WERI-Rb-1 (cell line): ENCODE results near the gene TTC23L.

Experiments
- DNase-seq: peaks from one replicate; pipeline ENCODE4 v3.0.0-alpha.2; 2020
- H3K27ac ChIP-seq: fragments of 250-450 bp; sonication (Bioruptor Pico); 2 replicates; pipeline ENCODE4 v1.5.1; 2020; ENCODE audit warnings: mild to moderate bottlenecking, moderate library complexity
- H3K27me3 ChIP-seq: fragments of 250-450 bp; sonication (Bioruptor Pico); 2 replicates; pipeline ENCODE4 v1.5.1; 2021; ENCODE audit warnings: mild to moderate bottlenecking, low read depth, moderate library complexity; ENCODE audit not compliant: insufficient read depth, severe bottlenecking
- H3K36me3 ChIP-seq: fragments of 250-450 bp; sonication (Bioruptor Pico); 2 replicates; pipeline ENCODE4 v1.5.1; 2020; ENCODE audit warnings: mild to moderate bottlenecking, moderate library complexity
- H3K4me3 ChIP-seq: 2 replicates; pipeline ENCODE4 v1.5.1; 2011; ENCODE audit warnings: low read depth, mild to moderate bottlenecking, control low read depth, low read length
- H3K9me3 ChIP-seq: fragments of 250-450 bp; sonication (Bioruptor Pico); 2 replicates; pipeline ENCODE4 v1.5.1; 2021; ENCODE audit warnings: mild to moderate bottlenecking, moderate library complexity; ENCODE audit not compliant: severe bottlenecking
- TF ChIP-seq, protein P1 (sequence below): IDR thresholded peaks from 2 replicates; pipeline ENCODE4 v1.5.1; 2011; ENCODE audit warnings: low read depth, mild to moderate bottlenecking, control low read depth, inconsistent platforms, low read length

Gene TTC23L

DNA sequence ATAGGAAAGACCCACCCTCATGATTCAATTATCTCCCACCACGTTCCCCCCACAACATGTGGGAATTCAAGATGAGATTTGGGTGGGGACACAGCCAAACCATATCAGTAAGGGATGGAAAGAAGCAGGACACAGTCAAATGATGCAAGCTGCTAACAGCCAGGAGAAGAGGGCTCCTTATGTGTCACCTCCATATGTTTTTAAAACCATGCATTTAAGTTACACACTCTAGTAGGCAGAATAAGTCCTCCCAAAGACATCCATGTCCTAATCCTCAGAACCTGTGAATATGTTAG lies 4.2 kb upstream of the TTC23L start:
- Histone ChIP-seq H3K27ac (no peak overlapping the region; the same call in 1 of the 2 replicates), H3K27me3 (no peaks in the 10 kb centered on the region), H3K36me3 (no peaks in the 10 kb centered on the region), H3K9me3 (no peaks in the 10 kb centered on the region), H3K4me3 (no peak overlapping the region)
- TF ChIP-seq, protein P1, sequence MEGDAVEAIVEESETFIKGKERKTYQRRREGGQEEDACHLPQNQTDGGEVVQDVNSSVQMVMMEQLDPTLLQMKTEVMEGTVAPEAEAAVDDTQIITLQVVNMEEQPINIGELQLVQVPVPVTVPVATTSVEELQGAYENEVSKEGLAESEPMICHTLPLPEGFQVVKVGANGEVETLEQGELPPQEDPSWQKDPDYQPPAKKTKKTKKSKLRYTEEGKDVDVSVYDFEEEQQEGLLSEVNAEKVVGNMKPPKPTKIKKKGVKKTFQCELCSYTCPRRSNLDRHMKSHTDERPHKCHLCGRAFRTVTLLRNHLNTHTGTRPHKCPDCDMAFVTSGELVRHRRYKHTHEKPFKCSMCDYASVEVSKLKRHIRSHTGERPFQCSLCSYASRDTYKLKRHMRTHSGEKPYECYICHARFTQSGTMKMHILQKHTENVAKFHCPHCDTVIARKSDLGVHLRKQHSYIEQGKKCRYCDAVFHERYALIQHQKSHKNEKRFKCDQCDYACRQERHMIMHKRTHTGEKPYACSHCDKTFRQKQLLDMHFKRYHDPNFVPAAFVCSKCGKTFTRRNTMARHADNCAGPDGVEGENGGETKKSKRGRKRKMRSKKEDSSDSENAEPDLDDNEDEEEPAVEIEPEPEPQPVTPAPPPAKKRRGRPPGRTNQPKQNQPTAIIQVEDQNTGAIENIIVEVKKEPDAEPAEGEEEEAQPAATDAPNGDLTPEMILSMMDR, result no peak
- no peak for DNase-seq

DNA sequence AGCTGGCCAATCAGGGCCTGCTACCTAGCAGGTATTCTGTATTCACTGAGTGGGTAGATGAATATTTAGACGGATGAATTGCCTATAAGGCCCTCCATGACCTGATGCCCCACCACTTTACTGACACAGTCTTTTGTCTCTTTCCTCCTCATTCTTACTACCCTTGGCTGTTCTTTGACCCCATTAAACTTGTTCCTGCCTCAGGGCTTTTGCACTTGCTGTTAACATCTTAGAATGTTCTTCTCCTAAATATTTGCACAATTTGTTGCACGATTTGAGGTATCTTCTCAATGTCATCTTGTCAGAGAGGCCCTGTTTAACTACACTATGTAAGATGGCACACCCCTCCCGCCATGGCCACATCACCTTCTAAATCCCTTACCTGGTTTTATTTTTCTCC lies 3.3 kb upstream of the TTC23L start:
- no peaks in the 10 kb centered on the region for H3K9me3 ChIP-seq
- TF ChIP-seq, protein P1, result no peak
- no peak for DNase-seq
- H3K36me3 ChIP-seq, result no peaks in the 10 kb centered on the region
- no peak overlapping the region for H3K27ac ChIP-seq
- H3K27me3 ChIP-seq, result no peaks in the 10 kb centered on the region
- no peak overlapping the region for H3K4me3 ChIP-seq

DNA sequence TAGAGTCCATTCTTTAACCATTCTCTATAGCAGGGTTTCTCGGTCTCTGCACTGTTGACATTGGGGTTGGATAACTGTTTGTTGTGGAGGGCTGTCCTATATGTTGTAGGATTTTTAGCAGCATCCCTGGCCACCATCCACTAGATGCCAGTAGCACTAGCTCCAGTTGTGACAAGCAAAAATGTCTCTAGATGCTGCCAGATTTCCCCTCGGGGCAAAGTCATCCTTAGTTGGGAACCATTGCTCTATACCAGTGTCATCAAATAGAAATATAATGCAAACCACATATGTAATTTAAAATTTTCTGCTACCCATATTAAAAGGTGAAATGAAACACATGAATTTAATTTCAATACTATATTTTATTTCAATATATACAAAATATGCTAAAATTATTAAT lies 2.9 kb downstream of the TTC23L start:
- TF ChIP-seq, protein P1, result no peak
- no peak overlapping the region for H3K4me3 ChIP-seq
- H3K27ac ChIP-seq, result no peak overlapping the region
- no peaks in the 10 kb centered on the region for H3K9me3 ChIP-seq
- no peaks in the 10 kb centered on the region for H3K36me3 ChIP-seq
- H3K27me3 ChIP-seq, result no peaks in the 10 kb centered on the region
- no peak for DNase-seq

DNA sequence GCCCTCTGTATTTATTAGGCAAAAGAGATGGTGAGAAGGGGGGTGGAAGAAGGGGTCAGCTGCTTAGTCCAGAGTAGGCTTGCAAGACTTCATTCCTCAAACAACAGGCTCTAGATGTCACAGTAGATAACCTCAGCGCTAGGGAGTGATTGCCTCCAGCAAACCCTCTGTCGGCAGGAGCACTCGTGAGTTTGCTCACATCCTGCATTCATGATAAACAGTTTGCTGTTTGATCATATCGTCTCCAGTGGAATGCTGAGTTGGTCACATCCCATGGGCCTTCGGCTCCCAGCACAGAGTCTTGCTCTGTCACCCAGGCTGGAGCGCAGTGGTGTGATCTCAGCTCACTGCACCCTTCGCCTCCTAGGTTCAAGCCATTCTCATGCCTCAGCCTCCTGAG lies 3.6 kb downstream of the TTC23L start:
- Histone ChIP-seq H3K36me3 (no peaks in the 10 kb centered on the region), H3K9me3 (no peaks in the 10 kb centered on the region), H3K27me3 (no peaks in the 10 kb centered on the region), H3K4me3 (no peak overlapping the region), H3K27ac (no peak overlapping the region)
- TF ChIP-seq, protein P1, result no peak
- no peak for DNase-seq

DNA sequence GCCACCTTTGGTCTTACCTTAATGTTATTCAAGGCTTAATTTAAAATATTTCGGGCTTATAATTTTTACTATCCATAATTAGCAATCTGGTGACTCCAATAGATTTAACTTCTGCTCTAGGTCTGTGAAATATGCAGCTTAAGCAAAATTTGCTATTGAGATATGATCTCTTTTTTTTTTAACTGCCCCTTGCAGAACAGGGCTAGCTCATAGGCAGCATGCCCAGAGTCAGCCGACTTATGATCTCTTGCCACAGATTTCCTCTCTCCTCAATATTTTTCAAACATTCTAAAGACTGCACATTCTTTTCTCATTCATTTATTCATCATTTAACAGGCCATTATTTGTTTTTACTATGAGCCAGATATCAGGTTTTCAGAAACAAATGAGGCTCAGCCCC lies 4.5 kb downstream of the TTC23L start:
- no peak overlapping the region for H3K27ac ChIP-seq
- TF ChIP-seq, protein P1, result no peak
- no peaks in the 10 kb centered on the region for H3K36me3 ChIP-seq
- DNase-seq, result no peak
- H3K27me3 ChIP-seq, result no peaks in the 10 kb centered on the region
- H3K4me3 ChIP-seq, result no peak overlapping the region
- no peaks in the 10 kb centered on the region for H3K9me3 ChIP-seq

DNA sequence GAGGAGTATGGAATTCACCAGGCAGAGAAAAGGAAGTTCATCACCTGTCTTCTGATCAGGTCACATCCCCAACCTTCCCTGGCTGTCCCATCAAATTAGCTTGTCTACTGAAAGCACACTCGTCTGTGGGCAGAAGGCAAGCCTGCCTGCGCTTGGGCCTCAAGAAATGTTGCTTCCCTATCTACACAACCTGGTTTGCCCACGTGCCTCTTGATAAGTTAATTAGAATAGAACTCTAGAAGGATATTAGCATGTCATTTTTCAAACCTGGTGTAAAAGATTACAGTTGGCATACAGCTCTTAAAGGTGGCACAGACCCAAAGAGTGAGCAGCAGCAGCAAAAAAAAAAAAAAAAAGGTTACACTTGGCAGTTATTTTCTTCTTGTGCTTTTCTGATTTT lies 5.1 kb downstream of the TTC23L start:
- TF ChIP-seq, protein P1, result no peak
- no peaks in the 10 kb centered on the region for H3K27me3 ChIP-seq
- no peak for DNase-seq
- no peak overlapping the region for H3K27ac ChIP-seq
- H3K36me3 ChIP-seq, result no peaks in the 10 kb centered on the region
- no peak overlapping the region for H3K4me3 ChIP-seq
- no peaks in the 10 kb centered on the region for H3K9me3 ChIP-seq
